Ramos (cell line): ENCODE results near the gene CASQ1.

ENCODE experiments used
- in situ Hi-C: fragments of 300-500 bp; cut with MboI; formaldehyde crosslinking; loops from one replicate; pipeline ENCODE4 v1.14.3; 2022; ENCODE audit warnings: low sequenced_read_pairs; ENCODE audit not compliant: unreplicated experiment

Gene CASQ1

DNA sequence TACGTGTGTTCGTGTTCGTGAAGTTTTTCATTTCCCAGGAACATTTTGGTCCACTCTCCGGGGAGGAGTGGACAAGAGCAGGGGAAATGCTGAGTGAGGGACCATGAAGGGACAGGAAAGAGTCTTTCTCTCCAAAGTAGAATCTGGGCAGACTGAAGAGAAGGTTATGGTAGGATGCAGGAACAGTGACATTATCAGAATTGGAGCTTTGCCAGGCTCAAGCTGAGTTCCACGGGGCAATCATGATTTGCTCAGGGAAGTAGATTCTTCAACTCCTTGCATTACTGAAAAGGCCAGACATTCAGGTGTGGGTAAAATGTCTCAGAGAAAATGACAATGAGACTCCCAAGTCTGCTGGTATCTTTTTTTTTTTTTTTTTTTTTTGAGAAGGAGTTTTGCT is 22.4 kb upstream of the CASQ1 start:
- in situ Hi-C loops, result no loop called here

DNA sequence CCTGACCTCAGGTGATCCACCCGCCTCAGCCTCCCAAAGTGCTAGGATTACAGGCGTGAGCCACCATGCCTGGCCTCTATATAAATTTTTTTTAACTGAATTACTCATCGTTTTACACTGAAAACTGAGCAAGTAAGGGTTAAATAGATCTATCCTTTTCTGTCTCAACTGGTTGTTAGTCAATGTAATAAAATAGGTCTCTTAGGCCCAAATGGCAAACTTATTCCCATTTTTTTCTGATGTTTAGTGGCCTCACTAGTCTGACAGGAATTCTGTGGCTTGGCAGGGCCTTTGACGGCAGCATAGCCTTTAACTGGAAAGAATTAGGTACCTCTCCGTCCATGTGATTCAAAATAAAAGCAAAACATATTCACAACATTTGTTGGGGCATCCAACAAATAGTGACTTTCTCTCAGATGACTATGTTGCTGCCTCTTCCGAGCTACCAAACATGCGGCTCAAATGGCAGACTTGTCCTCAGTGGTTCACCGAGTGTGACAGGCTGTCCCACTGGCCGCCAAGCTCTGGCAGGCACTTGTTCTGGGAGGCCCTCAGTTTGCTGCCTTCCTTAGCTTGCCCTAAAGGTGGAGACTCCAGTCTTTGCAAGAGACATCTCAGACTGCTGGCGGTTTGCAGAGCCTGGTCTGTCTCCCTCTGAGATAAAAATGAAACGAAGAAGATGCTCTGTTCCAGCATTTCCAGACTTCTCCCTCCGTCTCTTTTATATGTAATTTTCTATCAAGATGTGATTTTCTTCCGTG is 21.6 kb upstream of the CASQ1 start:
- in situ Hi-C loops, result no loop called here

DNA sequence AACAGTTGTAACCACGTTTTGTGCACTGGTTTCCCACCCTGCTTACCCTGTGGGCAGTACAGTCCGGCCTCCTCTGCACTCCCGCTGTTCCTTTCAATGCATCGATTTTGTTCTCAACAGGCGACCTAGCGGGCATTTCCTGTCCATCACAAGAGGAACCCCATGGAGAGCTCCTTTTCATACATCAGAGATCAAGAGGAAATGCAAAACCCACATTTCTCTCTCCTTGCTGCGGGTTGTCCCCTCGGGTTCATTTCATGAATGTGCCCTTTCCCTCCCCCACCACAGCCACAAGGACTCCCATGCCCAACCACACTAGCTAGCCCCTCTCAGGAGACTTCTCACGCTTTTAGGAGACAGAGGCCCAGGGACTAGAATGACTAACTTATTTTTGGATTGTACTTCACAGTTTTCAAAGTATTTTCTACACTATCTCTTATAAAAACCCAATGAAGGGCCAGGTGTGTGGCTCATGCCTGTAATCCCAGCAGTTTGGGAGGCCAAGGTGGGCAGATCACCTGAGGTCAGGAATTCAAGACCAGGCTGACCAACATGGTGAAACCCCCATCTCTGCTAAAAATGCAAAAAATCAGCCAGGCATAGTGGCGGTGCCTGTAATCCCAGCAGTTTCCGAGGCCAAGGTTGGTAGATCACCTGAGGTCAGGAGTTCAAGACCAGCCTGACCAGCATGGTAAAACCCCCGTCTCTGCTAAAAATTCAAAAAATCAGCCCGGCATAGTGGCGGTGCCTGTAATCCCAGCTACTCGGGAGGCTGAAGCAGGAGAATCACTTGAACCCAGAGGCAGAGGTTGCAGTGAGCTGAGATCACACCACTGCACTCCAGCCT is 20.6 kb upstream of the CASQ1 start:
- in situ Hi-C loops, result no loop called here

DNA sequence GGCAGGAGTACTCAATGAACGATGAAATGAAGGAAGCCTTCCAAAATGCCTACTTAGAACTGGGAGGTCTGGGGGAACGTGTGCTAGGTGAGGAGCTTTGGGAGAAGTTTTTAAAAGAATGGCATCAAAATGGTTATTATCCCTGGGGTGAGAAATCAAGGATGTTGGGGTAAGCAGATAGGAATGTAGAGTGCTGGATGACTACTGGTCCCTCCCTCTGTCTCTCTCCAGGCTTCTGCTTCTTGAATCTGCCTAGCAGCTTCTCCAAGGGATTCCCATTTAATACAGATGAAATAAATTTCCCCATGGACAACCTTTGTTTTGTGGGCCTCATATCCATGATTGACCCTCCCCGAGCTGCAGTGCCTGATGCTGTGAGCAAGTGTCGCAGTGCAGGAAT is 19.0 kb upstream of the CASQ1 start:
- in situ Hi-C loops, result no loop called here

DNA sequence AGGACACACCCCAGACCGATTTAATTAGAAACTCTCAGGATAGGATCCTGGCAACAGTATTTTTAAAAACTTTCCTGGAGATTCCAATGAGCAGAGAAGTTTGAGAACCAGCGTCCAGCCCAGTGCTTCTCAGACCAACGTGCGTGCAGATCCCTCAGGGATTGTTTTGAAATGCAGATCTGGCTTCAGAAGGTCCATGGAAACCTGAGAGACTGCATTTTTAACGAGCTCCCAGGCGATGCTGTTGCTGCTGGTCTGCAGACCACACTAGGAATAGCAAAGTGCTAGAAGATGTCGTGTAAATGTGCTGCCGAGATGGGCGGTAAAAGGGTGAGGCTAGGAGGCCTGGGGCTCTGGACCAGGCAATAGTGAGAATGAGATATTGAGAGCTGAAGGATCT is 18.4 kb upstream of the CASQ1 start:
- in situ Hi-C loops, result no loop called here

DNA sequence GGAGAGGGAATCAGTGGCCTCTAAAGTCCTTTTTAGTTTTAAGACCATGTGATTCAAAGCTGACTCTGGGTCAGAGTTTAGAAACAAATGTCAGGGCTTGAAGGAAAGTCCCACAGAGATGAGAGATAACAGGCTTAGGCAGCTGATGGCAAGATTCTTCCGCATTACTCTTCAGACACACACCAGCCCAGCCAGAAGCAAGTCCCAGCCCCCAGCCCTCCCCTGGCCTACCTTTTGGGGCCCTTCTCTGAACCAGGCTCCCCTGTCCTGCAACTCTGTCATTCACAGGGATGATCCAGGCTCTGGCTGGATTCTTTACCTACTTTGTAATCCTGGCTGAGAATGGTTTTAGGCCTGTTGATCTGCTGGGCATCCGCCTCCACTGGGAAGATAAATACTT is 13.1 kb upstream of the CASQ1 start:
- in situ Hi-C loops, result no loop called here

DNA sequence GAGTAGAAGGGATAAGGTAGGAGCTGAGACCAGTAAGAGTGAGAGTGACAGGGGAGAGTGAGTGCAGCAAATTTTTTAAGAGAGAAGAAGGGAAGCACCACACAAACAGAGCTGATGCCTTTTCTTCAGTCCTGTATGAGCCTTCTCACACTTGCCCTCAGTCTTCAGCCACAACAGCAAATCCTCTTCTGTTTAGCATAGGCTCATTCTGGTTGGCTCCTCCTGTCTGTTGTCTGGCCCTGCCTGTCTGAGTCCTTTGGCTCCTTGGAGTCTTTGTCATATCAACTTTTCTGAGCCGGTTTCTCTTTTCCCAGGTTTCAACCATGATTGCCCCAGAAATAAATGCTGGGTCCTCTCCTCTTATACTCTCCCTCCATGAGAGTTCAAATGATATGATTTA is 12.7 kb upstream of the CASQ1 start:
- in situ Hi-C loops, result no loop called here

DNA sequence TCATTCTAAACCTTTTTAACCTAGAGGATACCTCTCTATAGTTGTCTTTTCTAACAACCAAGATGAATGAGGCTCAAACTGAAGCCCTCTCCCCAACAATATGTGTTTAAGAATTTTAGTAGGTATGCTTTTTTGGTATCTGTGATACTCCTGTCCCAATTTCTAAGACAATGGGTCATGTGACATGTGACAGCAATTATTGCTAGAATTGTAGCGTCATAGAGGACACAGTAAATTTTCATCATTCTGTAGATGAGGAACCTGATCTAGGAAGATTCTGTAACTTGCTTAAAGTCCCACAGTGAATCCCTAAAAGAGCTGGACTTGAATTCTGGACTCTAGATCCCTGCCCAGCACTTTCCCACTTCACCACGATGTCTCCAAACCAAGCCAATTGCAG is 11.6 kb upstream of the CASQ1 start:
- in situ Hi-C loops, result no loop called here

DNA sequence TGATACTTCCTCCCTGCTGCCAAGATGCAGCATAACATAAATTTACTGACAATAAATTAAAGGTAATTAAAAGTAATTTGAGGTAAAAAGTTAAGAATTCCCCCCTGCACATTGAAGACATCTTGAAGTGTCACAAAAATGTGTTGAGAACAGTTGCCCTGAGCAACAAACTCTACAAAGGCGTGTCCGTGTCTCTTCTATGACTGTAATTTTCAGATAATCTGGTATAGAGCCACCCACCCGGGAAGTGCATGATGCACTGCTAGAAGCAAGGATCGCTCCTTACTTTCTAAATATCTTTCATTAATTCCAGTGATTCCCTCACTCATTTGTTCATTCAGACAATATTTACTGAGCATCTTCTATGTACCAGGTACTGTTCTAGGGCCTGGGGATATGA is 11.0 kb upstream of the CASQ1 start:
- in situ Hi-C loops, result no loop called here

DNA sequence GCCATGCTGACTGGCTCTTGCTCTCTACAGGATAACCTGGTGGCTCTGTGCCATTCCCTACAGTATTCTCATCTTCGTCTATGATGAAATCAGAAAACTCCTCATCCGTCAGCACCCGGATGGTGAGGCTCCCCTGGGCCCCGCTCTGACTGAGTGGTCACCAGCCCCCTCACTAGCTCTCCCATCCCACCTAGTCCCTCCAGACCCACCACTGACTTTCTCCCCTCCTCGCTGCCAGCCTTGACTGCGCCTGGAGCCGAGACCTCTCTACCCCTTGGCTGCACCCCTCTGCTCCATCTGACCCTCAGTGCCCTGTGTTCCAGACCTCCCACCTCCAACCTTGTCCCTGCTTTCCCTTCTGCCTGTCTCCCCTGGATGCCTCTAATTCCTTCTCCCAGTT is 4.1 kb upstream of the CASQ1 start:
- in situ Hi-C loops, result no loop called here

DNA sequence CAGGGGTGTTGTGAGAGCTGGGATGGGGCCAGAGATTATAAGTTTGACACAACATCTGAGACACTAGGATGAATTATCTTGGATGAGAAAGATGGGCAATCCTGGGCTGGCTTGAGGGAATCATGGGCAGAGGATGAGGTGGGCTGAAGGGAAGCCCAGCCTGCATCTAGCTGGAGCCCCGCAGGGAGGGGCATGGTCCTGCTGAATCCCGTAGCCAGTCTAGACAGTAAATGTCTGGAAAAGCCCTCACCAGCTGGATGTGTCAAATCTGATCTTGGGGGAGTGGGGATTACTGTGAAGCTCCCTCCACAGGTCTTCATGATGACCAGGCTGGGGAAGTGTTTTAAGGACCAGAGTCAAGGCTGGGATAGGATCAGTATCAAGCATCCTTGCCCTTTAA is 3.6 kb upstream of the CASQ1 start:
- in situ Hi-C loops, result no loop called here

DNA sequence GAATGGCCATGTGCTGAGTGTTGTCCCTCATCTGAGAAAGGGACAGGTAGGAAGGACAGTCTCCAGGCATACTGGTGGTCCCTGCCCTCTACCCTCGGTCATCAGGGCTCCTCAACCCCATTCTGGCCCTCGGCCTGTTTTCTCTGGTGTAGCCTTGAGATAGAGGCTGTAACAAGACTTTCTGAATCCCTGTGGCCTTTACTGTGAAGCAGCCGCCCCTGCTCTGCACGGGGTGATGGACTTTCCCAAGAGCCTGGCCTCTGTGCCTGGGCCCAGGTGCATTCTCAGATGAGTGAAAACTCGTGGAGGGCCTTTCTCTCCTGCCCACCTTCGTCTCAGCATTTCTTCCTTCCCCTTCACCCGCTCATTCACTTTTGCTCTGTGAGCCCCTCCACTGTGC is 3.0 kb upstream of the CASQ1 start:
- in situ Hi-C loops, result no loop called here

DNA sequence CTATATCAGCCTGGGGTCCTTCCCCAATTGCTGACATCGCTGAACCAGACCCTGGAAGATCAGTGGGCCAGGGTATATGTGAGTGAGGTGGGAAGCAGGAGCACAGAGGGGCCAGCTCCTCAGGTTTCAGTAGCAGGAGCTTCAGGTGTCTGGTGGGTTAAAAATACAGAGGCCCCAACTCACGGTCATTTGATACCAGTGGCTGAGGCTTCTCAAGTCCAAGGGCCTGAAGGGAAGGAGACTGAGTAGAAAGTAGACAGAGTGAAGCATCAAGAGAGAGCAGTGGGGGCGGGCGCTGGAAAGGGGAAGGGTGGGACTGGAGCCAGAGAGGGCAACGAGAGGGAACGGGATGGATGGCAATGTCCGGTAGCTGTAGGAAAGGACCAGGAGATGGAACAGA is 2.0 kb upstream of the CASQ1 start:
- in situ Hi-C loops, result no loop called here

DNA sequence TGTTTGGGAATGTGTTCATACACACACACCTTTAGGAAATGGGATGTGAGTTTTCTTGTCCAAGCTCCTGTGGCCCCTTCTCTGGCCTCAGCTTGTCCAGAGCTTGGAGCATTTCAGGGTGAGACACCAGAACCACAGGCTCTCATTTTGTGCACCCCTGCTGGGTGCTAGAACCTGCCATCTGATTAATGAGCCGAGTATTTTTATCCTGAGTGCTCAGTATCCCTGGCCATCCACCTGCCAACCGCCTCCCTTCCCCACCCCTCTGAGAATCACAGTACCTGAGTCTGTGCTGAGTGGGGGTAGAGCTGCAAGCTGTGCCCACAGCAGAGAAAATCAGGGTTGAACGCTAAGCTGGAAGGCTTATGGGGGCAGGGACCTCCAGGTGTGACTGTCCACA is 1.4 kb downstream of the CASQ1 start:
- in situ Hi-C loops, result loop anchor here (5.0 to 10.0 kb wide), 3 partner anchors 101 to 423 kb away; no protein-coding TSS in a partner anchor

DNA sequence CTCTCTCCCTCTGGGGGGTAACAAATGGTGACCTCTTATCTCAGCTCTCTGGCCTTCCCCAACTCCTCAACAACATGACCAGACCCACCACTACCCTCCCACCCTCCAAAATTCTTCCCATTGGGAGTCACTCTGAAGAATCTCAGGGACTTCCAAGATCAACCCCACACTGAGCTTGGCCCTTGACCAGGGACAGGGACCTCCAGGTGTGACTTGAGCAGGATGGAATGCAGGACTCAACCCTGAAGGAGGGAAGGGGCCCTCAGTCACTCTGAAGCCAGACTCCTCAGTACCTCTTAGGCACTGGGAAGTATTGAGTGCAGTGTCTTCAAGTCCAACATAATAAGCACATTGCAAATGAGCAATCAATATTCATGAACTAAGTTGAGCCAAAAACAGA is 1.9 kb downstream of the CASQ1 start:
- in situ Hi-C loops, result loop anchor here (5.0 to 10.0 kb wide), 3 partner anchors 100 to 423 kb away; no protein-coding TSS in a partner anchor

DNA sequence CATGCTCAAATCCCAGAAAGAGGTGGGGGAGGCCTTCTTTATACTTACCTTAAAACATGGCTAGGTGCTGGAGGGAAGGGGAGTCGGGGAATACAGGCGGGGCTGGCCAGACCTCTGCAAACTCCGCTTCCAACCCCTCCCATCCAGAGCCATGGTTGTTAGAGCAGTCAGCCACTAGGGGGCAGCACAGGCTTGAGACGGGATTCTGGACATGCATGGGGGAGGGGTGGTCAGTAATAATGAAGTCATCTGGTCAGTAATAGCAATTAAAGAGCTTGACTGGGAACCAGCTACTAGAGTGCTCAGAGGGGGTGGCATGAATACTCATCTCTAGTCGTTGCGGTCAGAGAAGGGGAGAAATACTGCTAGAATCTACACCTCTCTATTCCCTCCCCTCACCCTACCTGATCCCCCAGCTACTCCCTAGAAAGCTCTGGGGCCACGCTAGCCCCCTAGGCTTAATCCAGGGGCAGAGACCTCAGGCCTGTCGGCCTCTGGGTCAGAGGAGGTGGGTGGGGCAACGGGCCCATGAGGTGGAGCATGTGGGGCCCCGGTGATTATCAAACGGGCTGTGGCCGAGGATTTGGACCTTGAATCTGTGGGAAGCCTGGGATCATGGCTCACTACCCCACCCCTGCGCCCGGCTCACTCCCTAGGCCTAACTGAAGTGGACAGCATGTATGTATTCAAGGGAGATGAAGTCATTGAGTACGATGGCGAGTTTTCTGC is 2.9 kb downstream of the CASQ1 start:
- in situ Hi-C loops, result loop anchor here (5.0 to 10.0 kb wide), 3 partner anchors 99 to 422 kb away; no protein-coding TSS in a partner anchor

DNA sequence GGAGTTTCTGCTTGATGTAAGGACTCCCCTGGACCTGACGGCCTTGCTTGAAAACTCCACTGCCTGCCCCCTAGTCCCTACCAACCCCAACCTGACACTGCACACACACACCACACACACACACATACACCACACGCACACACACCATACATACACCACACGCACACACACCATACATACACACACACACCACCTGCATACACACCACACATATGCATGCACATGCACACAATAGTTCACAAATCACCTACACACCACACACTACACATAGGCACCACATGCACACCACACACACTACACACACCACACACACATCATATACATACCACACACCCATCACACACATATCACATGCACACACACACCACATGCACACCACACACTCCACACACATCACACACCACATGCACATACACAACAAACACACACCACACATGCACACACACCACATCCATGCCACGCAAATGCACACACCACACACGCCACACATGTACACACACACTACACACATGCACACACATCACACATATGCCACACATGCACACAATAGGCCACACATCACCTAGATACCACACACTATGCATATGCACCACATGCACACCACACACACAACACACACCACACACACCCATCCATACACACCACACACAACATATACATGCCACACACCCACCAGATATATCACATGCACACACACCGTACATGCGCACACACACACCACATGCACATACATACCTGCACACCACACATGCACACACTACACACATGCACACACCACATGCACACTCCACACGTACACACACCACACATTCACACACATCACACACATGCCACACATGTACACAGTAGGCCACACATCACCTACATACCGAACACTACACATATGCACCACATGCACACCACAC is 3.7 kb downstream of the CASQ1 start:
- in situ Hi-C loops, result loop anchor here (5.0 to 10.0 kb wide), 3 partner anchors 98 to 421 kb away; no protein-coding TSS in a partner anchor

DNA sequence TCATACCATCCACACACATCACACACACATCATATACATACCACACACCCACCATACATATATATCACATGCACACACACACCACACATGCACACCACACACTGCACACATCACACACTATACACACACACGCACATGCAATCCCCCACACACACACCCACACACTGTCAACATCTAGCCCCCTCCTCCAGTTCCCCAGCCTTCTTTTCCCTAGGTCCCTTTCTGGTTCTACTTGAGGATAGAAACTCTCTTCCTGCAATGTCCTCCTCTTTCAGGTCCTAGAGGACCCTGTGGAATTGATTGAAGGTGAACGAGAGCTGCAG is 4.3 kb downstream of the CASQ1 start:
- in situ Hi-C loops, result loop anchor here (5.0 to 10.0 kb wide), 3 partner anchors 98 to 420 kb away; no protein-coding TSS in a partner anchor

DNA sequence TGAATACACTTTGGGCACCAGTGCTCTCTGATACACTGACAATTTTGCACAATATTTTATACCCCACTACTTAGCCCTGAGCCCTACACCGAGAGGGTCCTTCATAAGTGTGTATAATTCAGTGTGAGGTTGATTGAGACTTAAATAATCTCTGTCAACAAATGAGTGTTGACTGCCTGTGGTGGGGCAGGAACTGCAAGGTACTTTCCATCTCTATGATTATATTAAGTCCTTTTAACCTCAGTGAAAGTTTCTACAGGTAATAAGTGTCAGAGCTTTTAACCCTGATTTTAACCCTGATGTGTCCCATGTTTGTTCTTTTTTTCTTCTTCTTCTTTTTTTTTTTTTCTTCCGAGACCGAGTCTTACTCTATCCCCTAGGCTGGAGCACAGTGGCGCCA is 5.8 kb downstream of the CASQ1 start:
- in situ Hi-C loops, result loop anchor here (10.0 kb wide), 2 partner anchors 179 to 419 kb away; no protein-coding TSS in a partner anchor

DNA sequence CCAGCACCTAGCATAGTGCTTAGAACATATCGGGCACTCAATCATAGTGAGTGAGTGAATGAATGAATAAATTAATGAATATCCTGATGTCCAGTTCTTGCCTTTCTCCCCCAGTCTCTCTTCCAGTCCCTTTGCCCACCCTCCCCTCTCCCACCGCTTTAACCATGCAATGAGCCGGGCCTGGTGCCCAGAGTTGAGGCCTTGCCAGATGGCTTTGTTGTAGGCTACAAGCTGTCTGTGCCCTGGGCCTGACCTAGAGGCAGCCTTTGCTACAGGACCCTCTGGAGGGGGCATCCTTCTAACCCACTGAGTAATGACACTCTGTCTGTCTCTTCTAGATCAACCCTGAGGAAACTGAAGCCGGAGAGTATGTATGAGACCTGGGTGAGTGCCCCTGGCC is 6.9 kb downstream of the CASQ1 start:
- in situ Hi-C loops, result loop anchor here (10.0 kb wide), 2 partner anchors 178 to 418 kb away; no protein-coding TSS in a partner anchor
